Body of pancreas (tissue), 4 donors: ENCODE measurements around the gene IPPK. TPM values are rescaled to one million over a fixed set of nuclear protein-coding genes. Genes with fewer than 3 reads are reported as not detected.
A peak's percentile ranks its signal among the peaks of the same experiment; 100 is the strongest.

Source experiments
- ATAC-seq: fragments of 150-250 bp; one replicate; pipeline ENCODE4 v1.9.1; 2016
- DNase-seq, 4 donors: peaks; one replicate each; pipeline ENCODE4 v3.0.0-alpha.2; 2019
- H3K27ac ChIP-seq, 4 donors: fragments of 200-600 bp; sonication (generic); 1 replicate in 3 of 4; 2 replicates in 1 of 4; pipeline versions ENCODE4 v1.5.1 to v1.6.1; 2016 to 2019; ENCODE audit warnings: mild to moderate bottlenecking in 1 of 4, mixed read lengths in 1 of 4, moderate library complexity in 1 of 4
- H3K27me3 ChIP-seq, 2 donors: fragments of 200-600 bp; sonication (generic); one replicate each; pipeline ENCODE4 v1.6.0; 2016; ENCODE audit warnings: mild to moderate bottlenecking in 1 of 2
- H3K36me3 ChIP-seq, 2 donors: fragments of 200-600 bp; sonication (generic); replicated peaks in 1 of 2; 2 replicates each; pipeline ENCODE4 v1.5.1; 2016; ENCODE audit warnings: low read depth in 2 of 2; ENCODE audit not compliant: insufficient read depth in 1 of 2
- H3K4me1 ChIP-seq: fragments of 200-600 bp; sonication (generic); one replicate; pipeline ENCODE4 v1.6.0; 2016
- H3K4me3 ChIP-seq, 2 donors: fragments of 200-600 bp; sonication (generic); 1 replicate in 1 of 2; 2 replicates in 1 of 2; pipeline ENCODE4 v1.5.1; 2016 to 2019
- H3K9me3 ChIP-seq, 3 donors: fragments of 200-600 bp; sonication (generic); 1 replicate in 2 of 3; 2 replicates in 1 of 3; pipeline ENCODE4 v1.5.1; 2016
- POLR2A ChIP-seq, 3 donors: fragments of 450-650 bp; IDR thresholded peaks; one replicate each; pipeline ENCODE4 v1.6.1; 2016; ENCODE audit warnings: antibody characterized with exemption in 3 of 3, mild to moderate bottlenecking in 2 of 3
- WGBS, 2 donors: methylation state at CpG; one replicate each; pipeline ENCODE4 v1.1.5; 2017; 5-methylcytosine and 5-hydroxymethylcytosine counted together
- intact Hi-C: fragments of 100-400 bp; cut with DNase I; formaldehyde crosslinking; loops from one replicate; pipeline ENCODE4 v1.15.1; 2023
- total RNA-seq, 2 donors: library from RNA; depleted of rRNA; stranded (reverse); fragments of >200 nt; gene quantifications; one replicate each; pipeline ENCODE4 v1.1.0, GENCODE V29; 2016
- TF ChIP-seq, protein P1 (sequence below), 7 experiments: fragments of 450-650 bp in 4 of 7; fragments of 200-600 bp in 3 of 7; sonication (generic) in 3 of 7; IDR thresholded peaks; one replicate each; pipeline ENCODE4 v1.5.1; 2016 to 2019; ENCODE audit warnings: antibody characterized with exemption in 7 of 7

IPPK gene
- total RNA-seq, 2 donors from 2014 or later = 2.9 to 6.3 TPM

DNA sequence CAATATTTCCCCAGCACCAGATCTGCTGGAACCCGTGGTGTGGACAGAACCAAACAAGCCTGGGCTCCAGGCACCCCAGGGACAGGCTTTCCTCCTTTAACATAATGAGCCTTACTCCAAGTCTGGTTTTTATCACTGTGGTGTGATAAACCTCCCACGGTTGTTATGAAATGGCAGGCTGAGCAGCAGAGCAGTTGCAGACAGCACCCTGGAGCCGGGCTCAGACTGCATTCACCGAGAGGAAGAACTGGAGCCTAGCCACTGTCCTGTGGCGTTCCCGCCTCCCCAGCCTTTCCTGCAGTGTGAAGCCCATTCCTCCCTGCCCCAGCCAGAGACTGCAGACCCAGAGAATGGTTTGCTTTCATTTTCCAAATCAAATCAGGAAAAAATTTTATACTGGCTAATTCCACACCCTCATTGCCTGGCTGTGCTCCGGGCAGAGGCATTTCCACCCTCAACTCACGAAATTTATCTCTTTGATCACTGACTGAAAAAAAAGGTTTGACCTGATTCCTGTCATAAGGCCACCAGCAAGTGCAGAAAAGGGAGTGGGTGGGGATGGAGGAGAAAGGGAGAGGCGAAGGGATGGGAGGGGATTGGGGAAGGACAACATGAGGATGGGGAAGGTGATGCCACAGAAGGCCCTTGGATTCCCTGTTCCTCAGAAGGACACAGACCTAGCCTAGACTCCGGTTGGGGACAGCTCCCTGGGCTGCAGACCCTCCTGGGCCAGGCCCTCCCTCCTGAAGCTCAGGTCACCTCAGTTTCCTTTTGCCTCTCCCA, 18.9 kb downstream of the IPPK start:
- ATAC-seq = peak; percentile 35
- intact Hi-C loops = no loop called here

DNA sequence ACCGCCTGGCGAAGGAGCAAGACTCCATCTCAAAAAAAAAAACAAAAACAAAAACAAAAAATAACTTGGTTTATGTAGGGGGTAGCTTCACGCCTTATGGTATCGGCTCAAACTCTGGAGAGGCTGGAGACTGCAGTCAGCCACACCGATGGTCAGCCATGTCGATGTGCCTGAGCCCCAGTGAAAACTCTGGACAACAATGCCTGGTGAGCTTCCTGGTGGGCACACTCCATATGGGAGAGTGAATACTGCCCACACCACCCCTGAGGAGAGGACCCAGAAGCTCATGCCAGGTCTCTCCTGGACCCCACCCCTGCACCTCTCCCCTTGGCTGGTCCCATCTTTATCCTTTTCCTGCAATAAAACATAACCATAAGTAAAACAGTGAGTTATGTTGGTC, 19.6 kb downstream of the IPPK start:
- Histone ChIP-seq H3K4me1 (no peaks in the 10 kb centered on the region), H3K36me3 (peaks cover 0 to 11% of the 10 kb centered on the region in 2 donors), H3K27ac (no peak overlapping the region), H3K9me3 (no peaks in the 10 kb centered on the region), H3K27me3 (no peaks in the 10 kb centered on the region), H3K4me3 (no peak overlapping the region)
- ATAC-seq (no peak), DNase-seq (no peak)
- 97 to 99% methylated on average over 6 of the region's 6 CpGs for WGBS, 2 donors
- no peak for TF ChIP-seq POLR2A (IDR thresholded peaks at IDR 0.05)
- TF ChIP-seq, protein P1, sequence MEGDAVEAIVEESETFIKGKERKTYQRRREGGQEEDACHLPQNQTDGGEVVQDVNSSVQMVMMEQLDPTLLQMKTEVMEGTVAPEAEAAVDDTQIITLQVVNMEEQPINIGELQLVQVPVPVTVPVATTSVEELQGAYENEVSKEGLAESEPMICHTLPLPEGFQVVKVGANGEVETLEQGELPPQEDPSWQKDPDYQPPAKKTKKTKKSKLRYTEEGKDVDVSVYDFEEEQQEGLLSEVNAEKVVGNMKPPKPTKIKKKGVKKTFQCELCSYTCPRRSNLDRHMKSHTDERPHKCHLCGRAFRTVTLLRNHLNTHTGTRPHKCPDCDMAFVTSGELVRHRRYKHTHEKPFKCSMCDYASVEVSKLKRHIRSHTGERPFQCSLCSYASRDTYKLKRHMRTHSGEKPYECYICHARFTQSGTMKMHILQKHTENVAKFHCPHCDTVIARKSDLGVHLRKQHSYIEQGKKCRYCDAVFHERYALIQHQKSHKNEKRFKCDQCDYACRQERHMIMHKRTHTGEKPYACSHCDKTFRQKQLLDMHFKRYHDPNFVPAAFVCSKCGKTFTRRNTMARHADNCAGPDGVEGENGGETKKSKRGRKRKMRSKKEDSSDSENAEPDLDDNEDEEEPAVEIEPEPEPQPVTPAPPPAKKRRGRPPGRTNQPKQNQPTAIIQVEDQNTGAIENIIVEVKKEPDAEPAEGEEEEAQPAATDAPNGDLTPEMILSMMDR (IDR thresholded peaks at IDR 0.05) = no peak
- intact Hi-C loops = no loop called here

More for the DNA sequence above, 18.9 kb downstream of the IPPK start:
- Histone ChIP-seq H3K27me3 (no peaks in the 10 kb centered on the region), H3K4me1 (no peaks in the 10 kb centered on the region), H3K4me3 (no peak overlapping the region), H3K9me3 (no peaks in the 10 kb centered on the region), H3K27ac (no peak overlapping the region), H3K36me3 (peaks cover 0 to 11% of the 10 kb centered on the region in 2 donors)
- 80 to 87% methylated on average over 9 to 10 of the region's 10 CpGs for WGBS, 2 donors
- peak in 2 of 4 donors; percentile 17 to 45 for DNase-seq
- TF ChIP-seq, protein P1 (IDR thresholded peaks at IDR 0.05) = no peak
- no peak for TF ChIP-seq POLR2A (IDR thresholded peaks at IDR 0.05)

DNA sequence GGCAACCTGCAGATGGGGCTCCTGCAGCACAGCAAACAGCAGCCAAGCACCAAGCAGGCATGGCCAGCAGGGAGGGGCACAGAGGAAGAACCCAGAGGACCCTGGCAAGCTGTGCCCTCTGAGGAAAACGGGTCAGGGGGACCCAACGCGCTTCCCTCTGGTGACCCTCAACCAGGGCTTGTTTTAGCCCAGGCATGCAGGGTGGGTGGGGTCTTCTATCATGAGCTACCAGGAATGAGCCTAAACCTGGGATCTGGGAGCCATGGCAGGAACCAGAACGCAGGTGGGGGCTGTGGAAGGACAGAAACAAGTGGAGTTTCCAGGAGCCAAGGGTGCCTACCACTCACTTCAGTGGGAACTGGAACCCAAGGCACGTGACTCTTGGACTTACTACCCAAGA, 20.9 kb downstream of the IPPK start:
- no peaks in the 10 kb centered on the region for H3K27me3 ChIP-seq
- peaks cover 0 to 16% of the 10 kb centered on the region in 2 donors for H3K36me3 ChIP-seq
- 95 to 100% methylated on average over 2 to 5 of the region's 5 CpGs for WGBS, 2 donors
- ATAC-seq (no peak), DNase-seq (no peak)
- no peak overlapping the region for H3K4me3 ChIP-seq
- TF ChIP-seq, protein P1 (IDR thresholded peaks at IDR 0.05) = no peak
- no peak for TF ChIP-seq POLR2A (IDR thresholded peaks at IDR 0.05)
- H3K27ac ChIP-seq = no peak overlapping the region
- H3K4me1 ChIP-seq = no peaks in the 10 kb centered on the region
- no peaks in the 10 kb centered on the region for H3K9me3 ChIP-seq
- intact Hi-C loops = no loop called here

DNA sequence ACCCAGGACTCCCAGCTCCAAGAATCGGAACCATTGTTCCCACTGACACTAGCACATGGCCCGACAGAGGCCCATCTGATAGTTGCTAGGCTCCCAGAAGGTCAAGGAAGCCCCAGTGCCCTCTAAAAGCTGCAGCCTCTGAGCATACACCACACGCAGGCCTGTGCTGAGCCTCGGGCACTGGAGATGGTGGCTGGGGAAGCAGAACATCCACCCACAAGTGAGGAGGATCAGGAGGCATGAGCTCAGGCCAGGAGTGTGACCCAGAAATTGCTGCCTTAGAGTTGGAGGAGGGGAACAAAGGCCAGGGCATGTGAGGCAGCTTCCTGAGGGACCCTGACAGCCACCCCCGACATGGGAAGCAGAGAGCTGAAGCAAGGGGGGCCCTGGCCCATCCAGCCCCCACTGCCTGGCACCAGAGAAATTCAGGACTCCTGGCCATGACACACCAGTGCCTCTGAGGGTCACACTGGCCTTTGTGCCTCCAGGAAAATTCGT, 21.4 kb downstream of the IPPK start:
- intact Hi-C loops = no loop called here
- TF ChIP-seq POLR2A (IDR thresholded peaks at IDR 0.05) = no peak
- TF ChIP-seq, protein P1 (IDR thresholded peaks at IDR 0.05) = no peak
- no peak for ATAC-seq

More for the DNA sequence above, 21.4 kb downstream of the IPPK start:
- Histone ChIP-seq H3K9me3 (no peaks in the 10 kb centered on the region), H3K27ac (no peak overlapping the region), H3K4me3 (no peak overlapping the region), H3K4me1 (no peaks in the 10 kb centered on the region), H3K36me3 (peaks cover 0 to 21% of the 10 kb centered on the region in 2 donors), H3K27me3 (no peaks in the 10 kb centered on the region)
- 74 to 86% methylated on average over 6 of the region's 6 CpGs for WGBS, 2 donors
- no peak for DNase-seq
